22Rv1 (cell line): ENCODE measurements around the gene NKPD1.

Experiments used
- CTCF ChIP-seq: fragments of 450-650 bp; IDR thresholded peaks from 2 replicates; pipeline ENCODE4 v1.5.1; 2017; ENCODE audit warnings: mild to moderate bottlenecking
- ZFX ChIP-seq: fragments of 450-650 bp; IDR thresholded peaks from 2 replicates; pipeline ENCODE4 v1.6.1; 2017; ENCODE audit warnings: antibody characterized with exemption, borderline replicate concordance

GRCh38 chr19:45169602-45170001, 8.8 kb upstream of the NKPD1 start:
- no peak for TF ChIP-seq CTCF
- no peak for TF ChIP-seq ZFX
